ENCODE results near the gene B4GALNT4.
"Not testable (repeated sequence)": the region's sequence is repeated elsewhere in the genome, so short reads cannot be mapped to it uniquely, and the experiment has no call there.

Gene B4GALNT4

DNA sequence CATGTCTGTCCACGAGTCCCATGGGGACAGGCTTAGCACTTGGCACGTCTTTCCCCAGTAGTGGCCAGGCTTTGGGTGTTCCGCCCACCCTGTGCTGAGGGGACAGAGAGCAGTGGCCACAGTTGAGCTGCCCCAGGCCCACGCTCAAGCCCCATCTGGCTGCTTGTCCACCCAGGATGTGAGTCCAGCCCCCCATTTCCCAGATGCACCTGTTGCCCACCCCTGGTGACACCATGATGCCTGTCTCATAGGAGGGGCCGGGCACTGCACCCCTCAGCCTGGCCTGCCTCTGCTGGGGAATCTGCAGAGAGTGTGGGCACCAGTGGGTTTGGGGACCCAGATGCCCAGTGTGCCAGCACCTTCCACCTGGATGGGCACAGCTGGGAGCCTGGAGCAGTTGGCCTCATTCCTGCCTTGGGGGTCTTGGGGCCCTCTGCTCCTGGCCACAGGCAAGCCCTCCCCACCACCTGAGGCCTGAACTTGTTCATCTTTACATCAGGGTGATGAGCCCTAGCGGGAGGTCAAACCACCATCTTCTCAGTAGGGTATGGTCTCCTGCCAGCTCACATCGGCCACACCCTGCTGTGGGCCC lies 39.8 kb downstream of the B4GALNT4 start:
- DNase-seq = no peak

DNA sequence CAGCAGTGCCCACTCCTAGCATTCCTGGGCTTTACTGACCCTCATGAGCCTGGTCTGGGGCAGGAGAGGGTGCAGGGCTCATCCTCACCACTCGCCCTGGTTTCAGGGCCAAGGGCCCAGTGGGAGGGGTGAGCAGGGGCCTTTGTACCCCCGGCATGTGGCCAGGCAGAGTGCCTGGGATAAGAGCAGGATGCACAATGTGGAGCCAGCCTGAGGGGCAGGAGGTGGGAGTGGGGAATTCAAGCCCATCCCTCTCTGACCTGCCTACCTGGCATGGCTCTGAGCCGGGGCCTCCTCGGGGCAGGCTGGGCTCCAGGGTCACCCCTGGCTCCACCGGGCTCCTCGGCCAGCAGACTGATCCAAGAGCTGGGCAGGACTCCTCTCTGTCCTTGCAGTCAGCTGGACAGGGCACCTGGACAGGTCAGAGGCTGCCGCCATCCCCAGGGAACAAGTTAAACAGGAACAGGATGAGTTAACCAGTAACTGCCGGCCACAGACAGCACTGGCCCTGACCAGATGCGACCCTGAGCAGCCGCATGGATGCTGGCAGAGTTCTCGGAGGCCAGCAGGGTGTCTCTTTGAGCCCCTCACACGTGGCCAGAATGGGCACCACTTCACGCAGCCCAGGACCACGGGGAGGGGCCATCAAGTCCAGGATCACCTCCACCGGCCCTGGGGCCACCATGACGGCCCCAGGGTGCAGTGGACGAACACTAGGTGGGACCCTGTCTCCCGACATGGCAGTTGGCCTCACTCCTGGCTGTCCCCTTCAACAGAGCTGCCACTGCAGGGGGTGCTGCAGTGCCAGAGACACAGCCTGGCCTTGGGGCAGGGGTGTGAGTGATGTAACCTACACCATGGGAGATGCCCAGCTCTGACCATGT lies 40.5 kb downstream of the B4GALNT4 start:
- no peak for DNase-seq

DNA sequence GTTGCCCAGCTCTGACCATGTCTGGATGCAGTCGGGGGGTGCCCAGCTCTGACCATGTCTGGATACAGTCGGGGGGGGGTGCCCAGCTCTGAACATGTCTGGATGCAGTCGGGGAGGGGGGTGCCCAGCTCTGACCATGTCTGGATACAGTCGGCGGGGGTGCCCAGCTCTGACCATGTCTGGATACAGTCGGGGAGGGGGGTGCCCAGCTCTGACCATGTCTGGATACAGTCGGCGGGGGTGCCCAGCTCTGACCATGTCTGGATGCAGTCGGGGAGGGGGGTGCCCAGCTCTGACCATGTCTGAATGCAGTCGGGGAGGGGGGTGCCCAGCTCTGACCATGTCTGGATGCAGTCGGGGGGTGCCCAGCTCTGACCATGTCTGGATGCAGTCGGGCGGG lies 41.4 kb downstream of the B4GALNT4 start:
- DNase-seq = not testable (repeated sequence)

DNA sequence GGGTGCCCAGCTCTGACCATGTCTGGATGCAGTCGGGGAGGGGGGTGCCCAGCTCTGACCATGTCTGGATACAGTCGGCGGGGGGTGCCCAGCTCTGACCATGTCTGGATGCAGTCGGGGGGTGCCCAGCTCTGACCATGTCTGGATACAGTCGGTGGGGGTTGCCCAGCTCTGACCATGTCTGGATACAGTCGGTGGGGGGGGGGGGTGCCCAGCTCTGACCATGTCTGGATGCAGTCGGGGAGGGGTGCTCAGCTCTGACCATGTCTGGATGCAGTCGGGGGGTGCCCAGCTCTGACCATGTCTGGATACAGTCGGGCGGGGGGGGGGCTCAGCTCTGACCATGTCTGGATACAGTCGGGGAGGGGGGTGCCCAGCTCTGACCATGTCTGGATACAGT lies 42.2 kb downstream of the B4GALNT4 start:
- not testable (repeated sequence) for DNase-seq

DNA sequence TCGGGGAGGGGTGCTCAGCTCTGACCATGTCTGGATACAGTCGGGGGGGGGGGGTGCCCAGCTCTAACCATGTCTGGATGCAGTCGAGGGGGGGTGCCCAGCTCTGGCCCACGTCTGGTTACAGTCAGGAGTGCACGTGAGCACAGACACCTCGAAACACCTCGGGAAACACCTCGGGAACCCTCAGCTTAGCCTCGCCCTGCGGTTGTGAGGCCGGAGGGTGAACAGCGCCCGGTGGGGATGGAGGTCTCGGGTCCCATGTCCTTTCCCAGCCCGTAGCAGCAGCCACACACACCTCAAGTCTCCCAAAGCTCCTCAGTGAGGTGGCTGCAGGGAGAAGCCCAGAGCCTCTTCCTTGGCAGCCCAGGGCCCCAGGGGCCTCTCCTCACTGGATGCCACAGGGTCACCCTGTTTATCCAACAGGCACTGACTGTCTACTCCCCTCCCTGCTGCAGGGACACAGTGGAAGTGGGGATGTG lies 43.4 kb downstream of the B4GALNT4 start:
- DNase-seq = no peak

DNA sequence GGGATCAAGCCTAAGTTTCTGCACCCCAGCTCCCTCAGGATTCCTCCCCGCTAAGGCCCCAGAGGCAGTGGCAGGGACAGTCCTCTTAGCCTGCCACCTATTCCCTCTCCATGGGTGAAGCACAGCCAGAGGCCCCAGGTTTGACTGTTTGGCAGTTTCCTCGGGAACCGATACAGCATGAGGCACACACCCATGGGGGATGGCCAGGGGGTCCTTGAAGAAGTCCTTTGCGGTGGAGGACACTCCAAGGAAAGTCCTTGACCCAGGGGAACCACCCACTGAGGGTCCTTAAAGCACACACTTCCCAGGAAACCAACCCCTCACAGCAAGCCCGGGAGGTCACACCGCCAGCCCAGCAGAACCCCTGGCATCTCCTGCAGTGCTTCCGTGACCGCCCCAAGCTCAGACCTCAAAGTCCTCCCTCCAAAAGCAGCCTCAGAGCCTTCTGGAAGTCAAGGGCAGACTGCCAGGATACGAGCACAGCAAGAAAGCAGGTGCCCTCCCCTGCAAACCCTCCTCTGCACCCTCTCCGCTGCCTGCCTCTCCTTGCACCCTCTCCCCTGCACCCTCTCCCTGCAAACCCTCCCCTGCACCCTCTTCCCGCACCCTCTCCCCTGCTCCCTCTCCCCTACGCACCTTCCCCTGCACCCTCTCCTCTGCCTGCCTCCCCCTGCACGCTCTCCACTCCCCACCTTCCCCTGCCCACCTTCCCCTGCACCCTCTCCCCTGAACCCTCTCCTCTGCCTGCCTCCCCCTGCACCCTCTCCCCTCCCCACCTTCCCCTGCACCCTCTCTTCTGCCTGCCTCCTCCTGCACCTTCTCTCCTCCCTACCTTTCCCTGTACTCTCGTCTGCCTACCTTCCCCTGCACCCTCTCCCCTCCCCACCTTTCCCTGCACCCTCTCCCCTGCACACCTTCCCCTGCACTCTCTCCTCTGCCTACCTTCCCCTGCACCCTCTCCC lies 44.1 kb downstream of the B4GALNT4 start:
- no peak for DNase-seq

DNA sequence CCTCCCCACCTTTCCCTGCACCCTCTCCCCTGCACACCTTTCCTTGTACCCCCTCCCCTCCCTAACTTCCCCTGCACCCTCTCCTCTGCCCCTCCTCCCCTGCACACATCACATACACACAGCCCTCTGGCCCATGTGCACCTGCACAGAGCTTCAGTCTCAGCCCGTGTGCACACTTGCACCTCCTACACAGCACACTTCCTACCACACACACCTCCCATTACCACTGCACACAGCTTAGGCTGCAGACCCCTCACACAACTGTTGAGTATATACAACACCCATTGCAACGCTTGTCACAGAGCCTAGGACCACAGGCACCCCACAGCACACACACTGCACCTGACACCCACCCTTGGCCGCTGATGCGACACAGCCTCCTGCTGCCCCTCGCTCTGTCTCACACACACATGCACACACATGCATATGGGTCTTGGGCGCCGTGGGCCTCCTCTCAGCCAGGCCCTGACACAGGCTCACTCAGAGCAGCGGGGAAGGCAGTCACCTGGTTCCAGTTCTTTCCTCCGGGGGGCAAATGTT lies 45.1 kb downstream of the B4GALNT4 start:
- DNase-seq = no peak

DNA sequence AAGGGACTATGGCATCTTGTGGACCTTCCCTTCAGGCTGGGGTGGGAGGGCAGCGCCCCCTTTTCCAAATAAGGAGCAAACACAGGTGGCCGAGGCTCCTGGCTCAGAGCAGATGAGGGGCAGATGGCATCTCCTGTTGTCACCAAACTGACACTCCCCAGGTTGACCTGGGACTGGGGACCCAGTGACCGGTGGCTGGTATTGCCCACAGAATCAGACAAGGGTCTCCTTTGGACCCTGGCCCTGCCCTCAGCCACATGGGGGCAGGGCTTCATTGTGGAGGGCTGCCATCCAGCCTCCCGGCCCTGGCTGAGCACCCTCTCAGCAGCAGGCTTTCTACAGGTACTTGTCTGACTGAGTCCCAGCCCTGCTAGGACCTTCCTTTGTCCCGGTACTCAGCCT lies 46.3 kb downstream of the B4GALNT4 start:
- no peak for DNase-seq

DNA sequence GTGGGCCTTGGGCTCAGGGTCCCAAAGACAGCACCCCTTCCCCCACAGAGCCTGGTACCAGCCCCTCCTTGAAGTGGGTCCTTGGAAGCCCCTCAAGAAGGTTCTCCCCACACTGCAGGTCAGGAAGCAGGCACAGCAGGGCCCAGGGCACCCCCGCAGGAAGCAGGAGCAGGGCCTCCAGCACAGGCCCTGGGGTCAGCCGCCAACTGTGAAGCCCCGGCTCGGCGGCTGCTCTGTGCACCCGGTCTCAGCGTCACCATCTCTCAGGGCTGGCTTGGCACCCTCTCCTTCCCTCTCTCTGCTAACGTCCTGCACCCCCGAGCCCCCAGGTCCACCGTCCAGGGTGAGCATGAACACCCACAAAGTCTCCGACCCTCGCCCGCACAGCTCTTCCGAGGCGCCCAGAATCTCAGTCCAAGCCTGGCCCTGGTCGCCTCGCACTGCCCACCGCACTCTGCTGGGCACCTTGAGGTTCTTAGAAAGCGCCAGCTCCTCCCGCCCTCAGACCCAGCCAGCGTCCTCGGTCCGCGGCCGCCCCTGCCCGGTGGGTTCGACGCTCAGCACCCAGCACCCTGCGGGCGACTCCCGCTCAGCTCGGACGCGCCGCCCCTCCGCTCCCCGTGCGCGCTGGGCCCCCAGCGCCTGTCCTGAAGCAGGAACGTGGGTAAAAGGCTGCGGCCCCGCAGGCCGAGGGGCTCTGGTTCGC lies 46.9 kb downstream of the B4GALNT4 start:
- no peak for DNase-seq

DNA sequence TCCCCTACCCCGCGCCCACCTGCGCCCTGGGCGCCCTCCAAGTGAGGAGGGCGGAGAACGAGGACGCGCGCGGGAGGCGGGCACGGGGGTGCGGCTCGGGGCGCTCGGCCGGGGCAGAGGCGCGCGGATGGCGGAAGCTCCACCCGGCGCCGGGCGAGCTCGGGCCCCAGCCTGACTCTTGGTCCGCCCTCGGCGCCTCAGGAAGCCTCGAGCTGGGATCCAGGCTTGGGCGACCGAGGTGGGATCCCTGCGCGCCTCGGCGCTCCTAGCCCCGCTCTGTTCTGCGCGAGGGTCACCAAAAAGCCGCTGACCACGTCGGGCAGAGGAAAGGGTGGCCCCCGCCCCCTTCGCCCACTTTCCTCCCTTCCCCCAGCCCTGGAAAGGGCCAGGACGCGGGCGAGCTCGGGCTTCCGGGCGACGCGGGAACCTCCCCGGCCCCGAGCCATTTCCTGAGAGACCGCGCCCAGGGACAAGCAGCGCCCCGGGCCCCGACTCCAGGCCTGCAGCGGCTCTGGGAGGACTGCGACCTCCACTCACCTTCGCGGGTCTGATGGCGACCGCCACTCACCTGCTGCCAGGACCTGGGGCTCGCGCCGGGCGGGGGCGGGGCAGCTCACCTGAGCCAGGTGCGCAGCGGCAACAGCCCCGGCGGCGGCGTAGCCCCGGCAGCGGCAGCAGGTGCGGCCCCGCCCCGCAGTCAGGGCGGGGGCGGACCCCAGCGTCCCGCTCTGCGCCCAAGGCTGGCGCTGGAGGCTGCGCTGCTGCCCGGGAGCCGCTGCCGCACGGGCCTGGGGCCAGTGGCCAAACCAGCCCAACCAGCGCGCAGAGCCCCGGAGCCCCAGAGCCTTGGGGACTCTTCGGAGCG lies 47.7 kb downstream of the B4GALNT4 start:
- DNase-seq = no peak

DNA sequence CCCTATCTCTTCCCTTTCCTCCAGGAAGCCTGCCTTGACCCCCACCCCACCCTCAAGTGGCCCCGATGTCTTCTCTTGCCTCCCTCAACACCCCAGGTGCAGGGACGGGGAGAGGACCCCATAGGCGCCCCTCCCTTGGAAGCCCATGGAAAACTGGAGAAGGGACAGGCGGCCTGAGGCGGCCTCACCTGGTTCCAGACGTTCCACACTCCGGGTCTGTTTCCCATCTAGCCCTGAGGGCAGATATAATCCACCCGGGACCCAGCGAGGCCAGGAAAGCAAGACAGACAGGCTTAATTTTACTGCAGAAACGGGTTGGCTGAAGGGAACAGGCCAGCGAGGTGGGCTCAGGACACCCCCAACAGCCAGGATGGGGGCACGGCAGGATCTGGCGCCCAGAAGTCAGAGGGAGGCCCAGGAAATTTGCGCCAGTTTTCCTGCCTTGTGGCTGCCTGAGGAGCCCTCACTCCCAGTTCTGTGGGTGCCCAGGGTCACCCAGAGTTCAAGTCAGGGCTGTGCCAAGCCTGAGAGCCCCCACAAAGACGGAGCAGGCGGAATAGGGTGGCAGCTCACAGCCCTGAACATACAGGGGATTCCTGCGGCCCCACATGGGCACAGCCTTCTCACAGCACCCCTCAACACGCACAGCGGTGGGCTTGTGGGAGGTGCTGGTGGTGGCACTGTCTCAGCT lies 48.5 kb downstream of the B4GALNT4 start:
- DNase-seq = no peak

DNA sequence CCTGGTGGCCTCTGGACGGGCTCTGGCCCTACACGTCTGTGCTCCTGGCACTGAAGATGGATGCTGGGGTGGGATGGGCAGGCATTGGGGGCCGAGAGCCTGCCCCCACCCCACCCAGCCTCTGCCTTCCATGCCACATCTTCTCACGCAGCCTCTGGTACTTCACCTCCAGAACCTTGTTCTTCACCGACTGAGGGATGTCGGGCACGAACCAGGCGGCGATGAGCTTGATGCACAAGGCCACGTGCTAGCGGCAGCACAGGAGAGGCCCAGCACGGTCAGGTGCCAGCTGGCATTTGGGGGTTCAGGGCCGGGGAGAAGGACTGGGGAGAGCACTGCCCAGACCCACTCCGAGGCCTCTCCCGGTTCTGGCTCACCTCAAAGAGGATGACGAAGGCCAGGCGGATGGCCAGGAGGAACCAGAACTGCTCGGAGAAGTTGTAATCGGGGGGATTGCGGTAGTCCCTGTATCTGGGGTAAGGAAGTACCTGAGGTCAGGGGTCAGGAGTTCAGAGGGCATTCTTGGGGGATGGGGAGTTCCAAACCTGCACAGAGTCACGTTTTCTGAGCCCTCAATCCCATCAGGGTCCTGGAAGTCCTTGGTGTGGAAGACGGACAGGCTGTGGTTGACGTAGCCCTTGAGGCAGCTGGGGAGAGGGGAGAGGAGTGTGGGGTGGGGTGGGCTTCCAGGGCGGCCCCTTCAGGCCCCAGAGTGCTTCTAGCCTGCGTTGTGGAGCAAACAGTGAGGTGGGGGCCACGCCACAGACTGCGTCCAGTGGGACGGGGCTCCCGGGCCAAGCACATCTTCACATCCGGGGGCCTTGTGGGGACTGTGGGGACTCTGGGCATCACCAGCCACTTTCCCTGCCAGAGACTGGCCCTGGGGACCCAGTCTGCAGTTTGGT lies 49.3 kb downstream of the B4GALNT4 start:
- no peak for DNase-seq

DNA sequence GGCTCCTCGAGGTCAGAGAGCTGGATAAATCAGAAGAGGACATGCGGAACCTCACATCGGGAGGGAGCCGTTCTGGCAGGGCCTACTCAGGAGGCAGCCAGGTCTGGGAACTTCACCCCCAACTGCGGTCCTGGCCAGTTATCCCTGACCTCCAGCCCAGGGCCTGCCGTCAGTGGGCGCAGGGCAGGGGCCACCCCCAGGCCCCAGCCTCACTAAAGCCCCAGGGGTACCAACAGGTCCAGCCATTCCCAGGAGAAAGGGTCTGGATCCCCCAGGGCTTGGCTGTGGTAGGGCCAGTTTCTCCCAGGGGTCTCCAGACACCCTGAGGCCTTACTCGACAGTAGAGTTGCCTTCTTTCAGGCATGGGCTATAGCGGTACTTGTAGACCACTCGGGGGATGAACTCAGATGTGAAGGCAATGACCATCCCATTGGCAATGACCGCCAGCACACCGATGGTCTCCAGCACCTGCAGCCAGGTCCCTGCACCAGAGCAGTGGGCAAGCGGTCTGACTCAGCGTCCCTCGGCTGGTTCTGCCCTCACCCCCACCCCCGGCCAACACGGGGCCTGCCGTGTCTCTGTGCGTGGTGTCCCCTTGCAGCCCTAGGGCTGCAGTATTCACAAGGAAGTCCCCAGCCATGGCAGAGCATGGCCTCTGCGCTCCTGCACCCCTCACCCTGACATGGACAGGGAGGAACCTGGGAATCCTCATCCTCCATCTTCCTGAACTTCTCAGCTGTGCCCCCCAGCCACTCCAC lies 50.1 kb downstream of the B4GALNT4 start:
- no peak for DNase-seq

DNA sequence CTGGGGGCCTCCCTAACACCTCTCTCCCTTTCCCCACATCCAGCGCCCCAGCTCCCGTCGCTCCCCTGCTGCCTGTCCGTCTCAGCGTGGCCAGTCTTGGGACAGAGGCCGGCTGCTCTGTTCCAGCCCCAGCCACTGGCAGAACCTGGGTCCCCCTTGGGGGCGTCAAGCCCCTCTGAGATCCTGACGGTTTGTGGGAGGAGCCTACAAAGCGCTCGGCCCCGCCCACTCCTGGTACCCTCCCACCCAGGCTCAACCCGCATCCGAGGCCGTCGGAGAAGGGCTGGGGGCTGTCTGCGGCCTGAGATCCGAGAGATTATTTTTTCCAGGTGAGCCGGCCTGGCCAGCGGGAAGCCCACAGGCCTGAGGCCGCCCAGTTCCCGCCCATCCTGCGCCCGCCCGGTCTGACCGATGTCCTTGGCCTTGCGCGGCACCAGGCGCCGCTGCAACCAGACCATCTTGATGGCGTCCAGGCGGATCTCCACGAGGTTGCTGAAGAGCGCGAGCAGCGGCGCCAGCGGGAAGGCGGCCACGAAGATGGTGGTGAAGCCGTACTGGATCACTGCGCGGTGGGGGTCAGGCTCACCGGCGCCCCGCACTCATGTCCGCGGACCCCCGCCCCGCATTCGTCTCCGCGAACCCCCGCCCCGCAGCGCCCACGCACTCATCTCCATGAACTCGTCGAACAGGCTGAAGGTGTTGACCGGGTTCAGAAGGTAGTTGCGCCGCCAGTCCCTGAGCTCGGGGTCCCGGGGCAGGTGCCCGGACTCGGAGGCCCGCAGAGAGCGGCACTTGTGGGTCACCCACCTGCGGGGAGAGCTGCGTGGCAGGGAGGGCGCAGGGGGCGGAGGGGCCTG lies 51.0 kb downstream of the B4GALNT4 start:
- DNase-seq = no peak

DNA sequence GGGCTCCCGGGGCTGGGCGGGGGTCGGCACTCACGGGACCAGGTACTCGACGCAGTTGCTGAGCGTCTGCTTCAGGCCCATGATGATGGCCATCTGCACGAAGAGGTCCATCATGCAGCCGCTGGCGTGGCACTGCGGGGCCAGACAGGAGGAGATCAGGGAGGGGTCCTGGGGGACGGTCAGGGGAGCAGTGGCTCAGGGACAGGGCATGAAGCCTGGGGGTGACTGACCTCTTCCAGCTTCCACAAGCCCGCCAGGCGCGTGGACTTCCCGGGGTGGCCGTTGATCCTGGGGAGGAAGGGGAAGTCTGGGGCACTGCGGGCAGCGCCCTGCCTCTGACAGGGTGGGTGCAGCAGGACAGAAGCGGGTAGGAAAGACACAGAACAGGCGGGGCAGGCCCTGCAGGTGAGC lies 51.6 kb downstream of the B4GALNT4 start:
- DNase-seq = no peak

DNA sequence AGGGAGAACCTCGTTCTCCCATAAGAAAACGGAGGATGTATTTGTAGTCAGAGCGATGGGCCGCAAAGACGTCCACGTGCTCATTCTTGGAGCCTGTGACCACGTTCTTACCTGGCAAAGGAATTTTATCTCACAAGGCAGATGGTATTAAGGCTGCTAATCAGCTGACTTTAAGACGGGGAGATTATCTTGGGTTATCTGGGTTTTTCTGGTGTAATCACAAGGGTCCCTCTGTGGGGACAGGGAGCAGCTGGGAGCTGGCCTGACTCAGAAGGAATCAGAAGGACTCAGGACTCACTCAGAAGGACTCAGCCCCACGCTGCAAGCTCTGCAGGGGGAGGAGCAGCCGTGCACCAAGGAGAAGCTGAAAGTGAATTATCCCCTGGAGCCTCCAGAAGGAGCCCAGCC lies 53.0 kb downstream of the B4GALNT4 start:
- DNase-seq = peak in 1 of 2 experiments; percentile 32

DNA sequence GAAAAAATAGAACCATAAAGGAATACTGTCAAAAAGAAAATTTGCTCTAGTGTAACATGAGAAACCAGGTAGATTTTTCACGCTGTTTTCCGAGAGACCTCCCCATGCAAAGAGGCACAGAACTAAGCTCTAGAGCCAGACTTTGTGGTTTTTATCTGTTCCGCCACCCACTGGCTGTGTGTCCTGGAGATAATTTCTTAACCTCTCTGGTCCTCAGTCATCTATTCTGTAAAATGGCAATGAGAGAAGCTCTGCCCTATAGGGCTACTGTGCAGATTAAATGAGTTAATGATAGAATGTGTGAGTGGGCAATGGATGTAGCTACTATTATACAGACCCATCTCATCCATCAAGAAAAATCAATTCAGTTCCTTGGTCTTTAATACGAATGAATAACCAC lies 54.9 kb downstream of the B4GALNT4 start:
- no peak for DNase-seq

DNA sequence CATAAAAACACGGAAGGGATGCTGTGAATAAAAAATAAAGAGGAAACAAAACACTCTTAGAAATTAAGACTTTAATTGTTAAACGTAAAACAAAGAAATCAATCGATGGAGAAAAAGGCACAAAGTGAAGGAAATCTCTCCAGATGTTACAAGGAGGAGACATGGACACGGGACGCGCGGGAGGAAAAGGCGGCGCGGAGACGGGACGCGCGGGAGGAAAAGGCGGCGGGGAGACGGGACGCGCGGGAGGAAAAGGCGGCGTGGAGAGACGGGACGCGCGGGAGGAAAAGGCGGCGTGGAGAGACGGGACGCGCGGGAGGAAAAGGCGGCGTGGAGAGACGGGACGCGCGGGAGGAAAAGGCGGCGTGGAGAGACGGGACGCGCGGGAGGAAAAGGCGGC lies 55.5 kb downstream of the B4GALNT4 start:
- not testable (repeated sequence) for DNase-seq
